Measurements from ENCODE around the gene TUBGCP2.
"Not testable (repeated sequence)": the region's sequence is repeated elsewhere in the genome, so short reads cannot be mapped to it uniquely, and the experiment has no call there.

Gene TUBGCP2

DNA sequence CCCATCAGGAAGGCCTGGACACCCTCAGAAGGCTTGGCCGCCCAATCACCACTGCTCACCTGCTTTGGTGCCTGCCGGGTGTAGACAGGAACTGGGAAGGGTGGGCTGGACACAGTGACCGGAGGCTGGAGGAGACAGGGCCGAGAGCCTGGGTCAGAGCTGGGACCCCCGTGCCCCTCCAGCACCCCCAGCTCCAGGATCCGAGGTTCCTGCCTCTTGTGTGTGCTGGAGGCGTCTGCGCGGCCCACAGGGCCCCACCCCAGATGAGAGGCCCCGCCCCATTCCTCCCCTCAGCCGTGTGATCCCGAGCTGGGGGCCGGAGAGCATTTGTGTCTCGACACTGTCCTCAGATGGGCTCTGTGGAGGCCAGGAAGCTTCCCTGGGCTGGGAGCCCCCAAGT is 41.4 kb downstream of the TUBGCP2 start:
- DNase-seq (ENCODE audit: low read depth in 2 of 2, low spot score in 1 of 2): no peak

DNA sequence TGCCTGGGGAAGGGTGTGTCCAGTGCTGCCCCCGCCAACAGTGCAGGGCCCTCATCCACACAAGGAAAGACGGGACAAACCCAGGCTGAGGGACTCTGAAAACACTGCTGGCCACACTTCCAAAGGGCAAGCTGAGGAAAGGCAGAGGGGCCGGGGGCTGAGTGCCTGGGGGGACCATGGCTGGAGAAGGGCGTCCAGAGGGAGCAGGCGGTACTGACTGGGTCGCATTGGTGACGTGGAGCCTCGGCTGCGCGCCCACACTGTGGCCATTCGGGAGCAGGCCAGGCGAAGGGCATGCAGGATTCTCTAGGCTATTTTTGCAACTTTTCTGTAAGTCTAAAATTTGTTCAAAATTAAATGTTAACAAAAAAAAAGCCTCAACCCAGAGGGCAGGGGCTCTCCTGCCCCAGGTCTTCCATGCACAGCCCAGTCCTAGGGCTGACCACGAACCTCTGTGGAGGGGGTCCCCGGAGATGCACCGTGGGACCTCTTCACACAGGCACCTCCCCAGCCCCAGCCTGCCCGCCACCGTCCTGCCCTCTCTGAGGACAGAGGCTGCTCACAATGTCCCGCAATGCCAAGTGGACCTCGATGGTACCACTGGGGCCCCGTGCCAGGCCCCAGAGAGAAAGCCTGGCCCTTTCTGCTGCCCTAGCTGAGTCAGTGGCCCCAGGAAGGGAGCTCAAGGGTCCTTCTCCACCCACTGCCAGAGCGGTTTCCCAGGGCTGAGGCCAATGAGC is 42.4 kb downstream of the TUBGCP2 start:
- DNase-seq (ENCODE audit: low read depth in 2 of 2, low spot score in 1 of 2): no peak

GRCh38 chr10:133265052-133265451 is 43.6 kb downstream of the TUBGCP2 start:
- not testable (repeated sequence) for DNase-seq (ENCODE audit: low read depth in 2 of 2, low spot score in 1 of 2)

DNA sequence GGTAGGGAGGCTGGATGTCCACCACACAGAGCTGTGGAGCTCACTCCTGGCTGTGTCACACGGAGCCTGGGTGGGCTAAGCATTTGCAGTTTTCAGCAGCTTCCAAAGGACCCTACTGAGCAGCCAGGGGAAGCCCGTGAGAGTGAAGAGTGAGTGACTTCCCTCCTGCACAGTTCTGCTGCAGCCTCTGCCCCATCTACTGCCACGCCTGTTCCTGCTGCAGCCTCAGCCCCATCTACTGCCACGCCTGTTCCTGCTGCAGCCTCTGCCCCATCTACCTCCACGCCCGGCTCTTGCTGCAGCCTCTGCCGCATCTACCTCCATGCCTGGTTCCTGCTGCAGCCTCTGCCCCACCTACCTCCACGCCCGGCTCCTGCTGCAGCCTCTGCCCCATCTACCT is 44.2 kb downstream of the TUBGCP2 start:
- no peak for DNase-seq (ENCODE audit: low read depth in 2 of 2, low spot score in 1 of 2)

- no peak for DNase-seq (ENCODE audit: low read depth in 2 of 2, low spot score in 1 of 2)
Observed at GRCh38 chr10:133263674-133264073, 45.0 kb downstream of the TUBGCP2 start.

GRCh38 chr10:133262696-133263095 is 46.0 kb downstream of the TUBGCP2 start:
- DNase-seq (ENCODE audit: low read depth in 2 of 2, low spot score in 1 of 2): no peak

DNA sequence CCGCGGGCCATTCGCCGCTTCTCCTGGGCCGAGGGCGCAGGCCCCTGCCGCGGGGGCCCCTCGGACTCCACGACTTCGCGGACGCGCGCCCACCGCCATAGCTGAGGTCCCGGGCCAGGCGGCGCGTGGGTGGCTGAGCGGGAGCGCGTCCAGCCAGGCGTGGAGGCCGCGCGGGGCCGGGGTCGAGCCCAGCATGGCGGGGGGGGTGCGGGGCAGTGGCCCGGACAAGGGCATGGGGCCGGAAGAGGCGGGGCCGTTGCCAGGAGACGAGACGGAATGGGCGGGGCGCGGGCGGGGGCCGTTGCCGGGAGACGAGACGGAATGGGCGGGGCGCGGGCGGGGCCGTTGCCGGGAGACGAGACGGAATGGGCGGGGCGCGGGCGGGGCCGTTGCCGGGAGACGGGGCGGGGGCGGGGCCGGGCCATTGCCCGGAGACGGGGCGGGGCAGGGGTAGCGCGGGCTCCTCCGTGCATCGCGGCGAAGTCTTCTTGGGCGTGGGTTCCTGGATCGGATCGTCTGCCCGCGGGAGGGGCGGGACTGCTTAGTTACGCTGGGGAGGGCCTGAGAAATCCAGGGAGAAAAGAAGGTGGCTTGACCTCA is 46.8 kb downstream of the TUBGCP2 start:
- DNase-seq (ENCODE audit: low read depth in 2 of 2, low spot score in 1 of 2): peak; percentile 52 to 71

DNA sequence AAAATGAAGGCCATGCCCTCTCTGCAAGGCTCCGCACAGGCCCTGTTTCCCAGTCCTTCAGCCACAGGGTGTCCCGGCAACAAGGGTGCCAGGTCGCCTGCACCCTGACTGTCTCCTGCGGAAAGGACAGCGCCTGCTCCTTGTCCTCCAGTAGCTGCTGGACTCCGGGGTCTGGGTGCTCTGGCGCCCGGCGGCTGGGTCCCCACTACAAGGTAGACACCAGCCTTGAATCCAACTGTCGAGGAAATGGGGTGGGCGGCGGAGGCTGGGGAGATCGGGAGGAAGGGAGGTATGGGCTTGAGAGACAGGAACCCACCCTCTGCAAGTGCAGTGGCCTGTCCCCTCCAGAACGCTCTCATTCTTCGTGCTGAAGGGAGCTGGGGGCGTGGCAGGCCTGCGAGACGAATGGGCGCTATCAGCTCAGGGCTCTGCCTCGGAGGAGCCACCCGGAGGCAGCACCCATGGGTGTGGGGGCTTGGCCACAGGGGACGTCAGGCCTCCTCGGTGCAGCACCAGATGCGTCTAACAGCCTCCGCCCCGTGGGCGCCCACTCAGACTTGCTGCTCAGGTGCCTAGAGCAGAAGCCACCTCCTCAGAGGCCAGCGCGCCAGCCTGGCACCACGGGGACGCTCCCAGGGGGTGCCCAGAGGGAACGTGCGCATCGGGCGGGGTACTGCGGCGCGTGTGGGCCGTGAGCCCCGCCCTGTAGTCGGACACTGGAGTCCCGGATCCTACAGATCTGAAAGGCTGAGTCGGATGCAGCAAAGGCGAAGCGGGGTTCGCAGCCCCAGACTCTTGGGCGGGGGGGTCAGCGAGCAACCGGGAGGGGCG is 47.6 kb downstream of the TUBGCP2 start:
- peak in 1 of 2 donors; percentile 61 for DNase-seq (ENCODE audit: low read depth in 2 of 2, low spot score in 1 of 2)

DNA sequence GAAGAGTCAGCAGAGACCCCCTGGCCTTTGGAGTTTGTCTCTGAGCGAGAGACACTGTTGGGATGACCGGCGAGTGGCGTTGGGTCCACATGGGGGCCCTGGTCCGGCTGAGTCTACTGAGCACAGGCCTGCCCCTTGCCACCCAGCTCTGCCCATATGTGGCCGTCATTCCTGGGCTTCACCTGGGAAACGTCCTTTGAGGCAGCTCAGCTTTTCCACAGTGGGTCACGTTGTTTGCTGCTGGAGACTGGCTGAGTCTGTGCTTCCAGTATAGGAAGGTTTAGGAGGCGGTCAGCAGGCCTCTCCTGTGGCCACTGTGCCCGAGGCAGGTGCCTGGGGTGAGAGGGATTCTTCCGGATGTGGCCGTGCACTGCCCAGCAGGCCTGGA is 49.1 kb downstream of the TUBGCP2 start:
- DNase-seq (ENCODE audit: low read depth in 2 of 2, low spot score in 1 of 2): no peak

DNA sequence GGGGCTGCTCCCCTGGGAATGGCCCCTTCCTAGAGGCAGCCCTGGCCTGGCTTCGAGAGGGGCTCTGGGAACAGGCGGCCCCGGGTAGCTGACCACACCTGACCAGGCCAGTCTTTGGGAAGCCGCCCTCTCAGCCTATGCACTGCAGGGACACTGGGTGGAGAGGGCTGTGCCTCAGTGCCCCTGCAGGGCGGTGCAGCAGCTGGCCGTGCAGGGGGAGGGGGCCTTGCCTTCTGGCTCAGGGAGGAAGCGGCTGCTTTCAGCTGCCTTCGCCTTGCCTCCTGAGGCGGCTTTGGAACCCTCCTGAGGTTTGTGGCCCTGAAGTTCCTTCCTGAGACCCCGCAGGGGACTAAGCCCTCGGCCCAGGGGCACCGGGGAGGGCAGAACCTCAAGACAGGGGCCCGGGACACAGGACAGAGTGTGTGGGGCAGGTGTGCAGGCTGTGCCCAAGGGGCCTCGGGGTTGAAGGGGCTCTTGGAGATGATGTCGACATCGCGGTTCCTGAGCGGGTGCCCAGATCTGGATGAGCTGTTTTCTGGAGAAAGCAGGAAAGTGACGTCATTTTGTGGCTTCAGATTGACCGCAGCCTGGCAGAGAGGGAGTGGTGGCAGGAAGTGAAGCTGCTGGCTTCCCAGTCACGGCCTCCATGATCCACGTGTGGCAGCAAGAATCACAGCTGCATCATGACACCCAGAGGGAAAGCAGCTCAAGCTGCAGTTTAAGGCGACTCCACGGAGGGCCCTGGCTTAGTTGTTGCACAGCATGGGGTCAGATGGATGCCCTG is 49.7 kb downstream of the TUBGCP2 start:
- DNase-seq (ENCODE audit: low read depth in 2 of 2, low spot score in 1 of 2): peak; percentile 68 to 77

GRCh38 chr10:133258066-133258817 is 50.4 kb downstream of the TUBGCP2 start:
- DNase-seq (ENCODE audit: low read depth in 2 of 2, low spot score in 1 of 2): no peak

DNA sequence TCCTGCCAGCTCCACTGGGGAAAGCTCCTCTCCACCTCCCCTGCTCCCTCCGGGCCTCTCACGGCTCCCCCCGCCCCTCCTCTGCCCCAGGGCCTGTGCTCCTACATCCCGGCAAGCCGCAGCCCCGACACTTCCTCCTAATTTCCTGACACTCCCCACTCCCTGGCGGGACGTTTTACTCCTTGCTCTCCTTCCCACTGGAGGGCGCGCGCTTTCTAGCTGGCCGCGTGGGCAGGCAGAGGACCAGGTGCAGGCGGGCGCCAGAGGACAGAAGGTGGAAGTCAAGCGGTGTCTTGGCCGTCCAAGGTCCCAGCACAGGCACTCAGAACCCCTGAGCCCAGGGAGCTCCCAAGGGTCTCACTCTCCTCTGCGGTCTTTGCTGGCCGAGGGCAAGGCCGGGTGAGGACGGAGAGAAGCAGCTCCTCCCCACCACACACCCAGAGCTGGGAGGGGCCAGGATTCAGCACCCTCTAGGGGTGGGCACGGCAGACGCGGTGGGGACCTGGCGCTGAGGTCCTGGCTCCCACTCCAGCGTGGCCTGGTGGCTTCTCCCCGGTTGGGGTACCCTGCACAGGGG is 51.1 kb downstream of the TUBGCP2 start:
- no peak for DNase-seq (ENCODE audit: low read depth in 2 of 2, low spot score in 1 of 2)

- DNase-seq (ENCODE audit: low read depth in 2 of 2, low spot score in 1 of 2): no peak
Observed at GRCh38 chr10:133255323-133255722, 53.3 kb downstream of the TUBGCP2 start.

DNA sequence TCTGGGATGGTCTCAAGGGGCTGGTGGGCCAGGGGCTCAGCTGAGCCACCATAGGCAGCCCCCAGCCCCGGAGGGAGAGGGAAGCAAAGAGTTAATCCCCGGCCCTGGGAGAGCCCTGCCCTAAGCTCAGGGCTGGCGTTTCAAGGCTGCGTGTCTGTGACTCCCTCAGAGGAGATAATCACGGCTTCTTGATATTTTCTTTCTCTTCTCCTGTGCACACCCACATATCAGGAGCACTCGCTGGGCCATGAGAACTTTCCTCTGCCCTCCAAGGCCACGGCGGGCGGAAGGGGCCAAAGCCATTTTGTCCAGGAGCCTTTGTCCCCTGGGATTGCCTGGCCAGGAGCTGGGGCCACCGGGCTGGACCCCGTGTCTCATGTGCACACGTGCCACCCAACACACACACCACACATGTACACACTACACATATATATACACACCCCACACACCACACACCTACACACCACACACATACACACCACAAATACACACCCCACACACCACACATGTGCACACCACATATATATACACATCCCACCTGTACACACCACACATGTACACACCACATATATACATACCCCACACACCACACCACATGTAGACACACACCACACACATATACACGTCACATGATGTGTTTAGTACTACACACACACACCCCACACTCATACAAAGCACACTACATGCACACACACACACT is 54.1 kb downstream of the TUBGCP2 start:
- DNase-seq (ENCODE audit: low read depth in 2 of 2, low spot score in 1 of 2): no peak

- DNase-seq (ENCODE audit: low read depth in 2 of 2, low spot score in 1 of 2): no peak
Observed at GRCh38 chr10:133253361-133253955, 55.2 kb downstream of the TUBGCP2 start.

GRCh38 chr10:133252223-133252552 is 56.5 kb downstream of the TUBGCP2 start:
- no peak for DNase-seq (ENCODE audit: low read depth in 2 of 2, low spot score in 1 of 2)

DNA sequence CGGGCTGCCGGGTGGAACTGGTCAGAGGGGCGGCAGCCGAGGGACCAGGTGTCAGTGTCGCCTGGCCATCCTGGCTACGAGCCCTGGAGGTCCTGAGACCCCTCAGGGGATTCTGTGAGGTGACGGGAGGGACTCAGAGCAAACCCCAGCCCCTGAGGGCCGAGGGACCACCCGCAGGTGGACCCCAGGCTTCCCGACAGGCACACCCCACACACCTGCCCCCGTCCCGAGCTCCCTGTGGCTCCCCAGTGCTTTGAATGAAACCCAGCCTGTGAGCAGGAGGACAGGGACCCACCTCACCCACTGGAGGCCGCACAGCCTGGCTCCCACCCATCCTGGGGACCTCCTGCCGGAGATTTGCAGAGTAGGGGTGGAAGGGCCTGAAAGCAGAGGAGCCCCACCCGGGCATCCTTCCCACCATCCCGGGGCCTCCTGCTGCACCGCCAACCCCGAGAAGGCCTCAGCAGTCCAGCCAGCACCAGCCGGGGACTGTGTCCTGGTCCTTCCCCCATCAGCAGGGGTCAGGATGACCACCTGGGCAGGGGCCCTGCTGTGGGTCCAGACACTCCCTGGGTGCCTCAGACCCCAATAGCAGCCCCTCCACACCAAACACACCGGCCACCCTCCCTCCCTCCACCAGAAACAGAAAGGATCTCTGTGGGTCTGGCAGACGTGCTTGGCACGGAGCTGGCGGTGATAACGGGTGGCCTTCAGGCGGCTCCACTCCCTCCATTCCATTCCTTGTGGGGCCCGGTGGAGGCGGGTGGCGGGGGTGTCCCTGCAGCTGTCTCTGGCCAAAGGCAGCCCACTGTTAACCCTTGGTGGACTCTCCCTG is 57.1 kb downstream of the TUBGCP2 start:
- DNase-seq (ENCODE audit: low read depth in 2 of 2, low spot score in 1 of 2): no peak

- no peak for DNase-seq (ENCODE audit: low read depth in 2 of 2, low spot score in 1 of 2)
Observed at GRCh38 chr10:133249975-133250754, 58.5 kb downstream of the TUBGCP2 start.

Data from stimulated activated CD8-positive, alpha-beta memory T cell treated with anti-CD3 and anti-CD28 coated beads, Interleukin-4, amount 100 ng/mL, for 4 hours (primary cell).